ENCODE measurements around the gene HS3ST2. TPM values are rescaled to one million over a fixed set of nuclear protein-coding genes. Genes with fewer than 3 reads are reported as not detected.
A peak's percentile ranks its signal among the peaks of the same experiment; 100 is the strongest.

The HS3ST2 gene
- total RNA-seq, 2 donors from 2014 or later, result 0.26 to 0.33 TPM

DNA sequence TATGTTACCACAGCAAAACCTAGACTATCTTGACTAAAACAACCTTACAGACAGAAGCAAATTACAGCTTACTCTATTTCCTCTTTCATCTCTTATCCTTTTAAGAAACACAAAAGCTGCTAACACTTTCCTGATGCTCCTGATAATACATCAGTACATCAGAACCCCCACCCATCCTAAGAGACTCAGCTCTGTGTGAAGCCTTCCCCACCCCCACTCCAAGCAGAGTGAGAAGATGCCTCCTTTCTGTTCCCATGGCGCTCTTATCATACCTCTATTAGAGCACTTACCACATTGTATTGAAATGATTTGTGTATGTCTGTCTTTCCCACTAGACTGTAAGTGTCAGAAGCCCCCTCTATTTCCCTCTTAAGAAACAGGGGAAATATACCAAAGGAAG is 42.4 kb upstream of the HS3ST2 start:
- ATAC-seq (no peak), DNase-seq (no peak)
- H3K36me3 ChIP-seq (replicated peaks in 1 of 2; ENCODE audit: insufficient read depth in 1 of 2, low read depth in 2 of 2), result no peaks in the 10 kb centered on the region
- no peak overlapping the region for H3K27ac ChIP-seq
- H3K9me3 ChIP-seq, result no peaks in the 10 kb centered on the region
- no peaks in the 10 kb centered on the region for H3K27me3 ChIP-seq
- H3K4me3 ChIP-seq, result no peak overlapping the region
- TF ChIP-seq POLR2A (IDR thresholded peaks at IDR 0.05), result no peak
- TF ChIP-seq, protein P1, sequence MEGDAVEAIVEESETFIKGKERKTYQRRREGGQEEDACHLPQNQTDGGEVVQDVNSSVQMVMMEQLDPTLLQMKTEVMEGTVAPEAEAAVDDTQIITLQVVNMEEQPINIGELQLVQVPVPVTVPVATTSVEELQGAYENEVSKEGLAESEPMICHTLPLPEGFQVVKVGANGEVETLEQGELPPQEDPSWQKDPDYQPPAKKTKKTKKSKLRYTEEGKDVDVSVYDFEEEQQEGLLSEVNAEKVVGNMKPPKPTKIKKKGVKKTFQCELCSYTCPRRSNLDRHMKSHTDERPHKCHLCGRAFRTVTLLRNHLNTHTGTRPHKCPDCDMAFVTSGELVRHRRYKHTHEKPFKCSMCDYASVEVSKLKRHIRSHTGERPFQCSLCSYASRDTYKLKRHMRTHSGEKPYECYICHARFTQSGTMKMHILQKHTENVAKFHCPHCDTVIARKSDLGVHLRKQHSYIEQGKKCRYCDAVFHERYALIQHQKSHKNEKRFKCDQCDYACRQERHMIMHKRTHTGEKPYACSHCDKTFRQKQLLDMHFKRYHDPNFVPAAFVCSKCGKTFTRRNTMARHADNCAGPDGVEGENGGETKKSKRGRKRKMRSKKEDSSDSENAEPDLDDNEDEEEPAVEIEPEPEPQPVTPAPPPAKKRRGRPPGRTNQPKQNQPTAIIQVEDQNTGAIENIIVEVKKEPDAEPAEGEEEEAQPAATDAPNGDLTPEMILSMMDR (IDR thresholded peaks at IDR 0.05), result no peak
- H3K4me1 ChIP-seq, result no peaks in the 10 kb centered on the region
- intact Hi-C loops (cut with DNase I), result no loop called here
- 54 to 76% methylated on average over 1 of the region's 1 CpG for WGBS, 2 donors

DNA sequence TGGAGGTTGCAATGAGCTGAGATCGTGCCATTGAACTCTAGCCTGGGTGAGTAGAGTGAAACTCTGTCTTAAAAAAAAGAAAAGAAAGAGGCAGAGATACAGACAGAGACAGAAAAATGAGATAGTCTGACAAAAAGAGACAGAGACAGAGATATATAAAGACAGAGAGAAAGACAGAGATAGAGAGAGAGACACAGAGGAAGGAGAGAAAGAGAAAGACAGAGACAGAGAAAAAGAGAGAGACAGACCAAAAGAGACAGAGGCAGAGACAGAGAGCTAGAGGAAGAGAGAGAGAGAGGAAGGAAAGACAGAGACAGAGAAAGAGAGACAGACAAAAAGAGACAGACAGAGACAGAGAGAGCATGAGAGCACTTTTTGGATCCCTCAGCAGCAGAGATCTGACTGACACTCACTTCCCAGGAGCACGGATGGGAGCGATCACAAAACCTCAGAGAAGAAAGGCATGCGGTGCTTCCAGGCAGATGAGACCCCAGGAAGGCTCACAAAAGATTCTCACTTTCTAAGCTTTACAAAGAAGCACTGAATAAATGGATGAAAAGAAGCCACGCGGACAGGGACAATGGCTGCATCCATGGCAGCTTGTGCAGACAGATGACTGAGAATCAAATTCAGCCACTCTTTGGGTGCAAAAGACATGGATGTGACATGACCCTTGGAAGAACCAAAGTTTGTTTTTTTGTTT is 38.6 kb upstream of the HS3ST2 start:
- TF ChIP-seq, protein P1 (IDR thresholded peaks at IDR 0.05), result no peak
- no peak for TF ChIP-seq POLR2A (IDR thresholded peaks at IDR 0.05)
- no peak for DNase-seq
- 18 to 21% methylated on average over 6 of the region's 6 CpGs for WGBS, 2 donors
- Histone ChIP-seq H3K4me3 (no peak overlapping the region), H3K4me1 (no peaks in the 10 kb centered on the region), H3K27me3 (no peaks in the 10 kb centered on the region), H3K9me3 (no peaks in the 10 kb centered on the region), H3K27ac (no peak overlapping the region), H3K36me3 (replicated peaks in 1 of 2; ENCODE audit: insufficient read depth in 1 of 2, low read depth in 2 of 2) (no peaks in the 10 kb centered on the region)
- no peak for ATAC-seq
- intact Hi-C loops (cut with DNase I), result no loop called here

DNA sequence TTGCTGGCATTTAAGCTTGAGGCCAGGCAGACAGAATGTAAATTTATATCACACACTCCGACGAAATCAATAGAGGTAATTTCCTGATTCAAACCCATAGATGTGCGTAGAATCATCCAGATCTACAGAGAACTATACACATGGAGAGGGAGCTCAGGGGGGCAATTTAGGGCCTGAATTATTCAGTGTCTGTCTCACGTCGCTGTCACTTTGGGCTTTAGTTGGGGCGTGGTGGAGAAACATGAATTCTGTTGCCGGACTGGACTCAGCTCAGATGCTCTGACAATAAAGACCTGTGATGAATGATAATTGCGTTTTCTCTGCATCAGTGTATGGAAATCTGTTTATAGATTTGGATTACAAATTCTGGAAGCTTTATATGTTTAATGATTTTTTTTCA is 32.5 kb upstream of the HS3ST2 start:
- no peak for ATAC-seq
- H3K36me3 ChIP-seq (replicated peaks in 1 of 2; ENCODE audit: insufficient read depth in 1 of 2, low read depth in 2 of 2), result no peaks in the 10 kb centered on the region
- WGBS, 2 donors, result 70 to 72% methylated on average over 8 of the region's 8 CpGs

DNA sequence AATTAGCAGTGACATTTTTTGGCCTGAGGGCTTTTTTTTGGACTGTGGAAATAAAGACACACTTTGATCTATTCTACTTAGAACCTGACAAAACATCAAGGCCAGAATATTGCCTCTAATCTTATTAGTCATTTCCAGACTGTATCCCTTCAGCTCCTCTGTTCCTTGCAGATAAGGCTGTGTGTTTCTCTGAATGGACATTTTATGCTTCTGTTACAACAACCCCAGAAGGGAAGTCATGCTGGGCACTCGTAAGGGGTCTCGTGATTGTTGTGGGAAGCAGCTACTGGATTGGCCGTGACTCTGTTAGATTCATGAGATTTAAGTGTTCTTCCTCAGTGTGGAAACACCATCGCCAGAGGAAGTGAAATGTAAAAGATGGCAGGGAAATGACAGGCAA is 31.6 kb upstream of the HS3ST2 start:
- TF ChIP-seq, protein P1 (IDR thresholded peaks at IDR 0.05), result no peak
- Histone ChIP-seq H3K4me3 (no peak overlapping the region), H3K36me3 (replicated peaks in 1 of 2; ENCODE audit: insufficient read depth in 1 of 2, low read depth in 2 of 2) (no peaks in the 10 kb centered on the region), H3K9me3 (no peaks in the 10 kb centered on the region), H3K27ac (no peak overlapping the region), H3K27me3 (no peaks in the 10 kb centered on the region), H3K4me1 (no peaks in the 10 kb centered on the region)
- WGBS, 2 donors, result 21 to 40% methylated on average over 4 of the region's 4 CpGs
- ATAC-seq (no peak), DNase-seq (peak in 1 of 4 donors; percentile 39)
- intact Hi-C loops (cut with DNase I), result no loop called here

More for the DNA sequence above, 32.5 kb upstream of the HS3ST2 start:
- H3K4me3 ChIP-seq, result no peak overlapping the region
- H3K4me1 ChIP-seq, result no peaks in the 10 kb centered on the region
- no peak overlapping the region for H3K27ac ChIP-seq
- intact Hi-C loops (cut with DNase I), result no loop called here
- DNase-seq, result no peak
- H3K9me3 ChIP-seq, result no peaks in the 10 kb centered on the region
- H3K27me3 ChIP-seq, result no peaks in the 10 kb centered on the region
- no peak for TF ChIP-seq POLR2A (IDR thresholded peaks at IDR 0.05)
- TF ChIP-seq, protein P1 (IDR thresholded peaks at IDR 0.05), result no peak

DNA sequence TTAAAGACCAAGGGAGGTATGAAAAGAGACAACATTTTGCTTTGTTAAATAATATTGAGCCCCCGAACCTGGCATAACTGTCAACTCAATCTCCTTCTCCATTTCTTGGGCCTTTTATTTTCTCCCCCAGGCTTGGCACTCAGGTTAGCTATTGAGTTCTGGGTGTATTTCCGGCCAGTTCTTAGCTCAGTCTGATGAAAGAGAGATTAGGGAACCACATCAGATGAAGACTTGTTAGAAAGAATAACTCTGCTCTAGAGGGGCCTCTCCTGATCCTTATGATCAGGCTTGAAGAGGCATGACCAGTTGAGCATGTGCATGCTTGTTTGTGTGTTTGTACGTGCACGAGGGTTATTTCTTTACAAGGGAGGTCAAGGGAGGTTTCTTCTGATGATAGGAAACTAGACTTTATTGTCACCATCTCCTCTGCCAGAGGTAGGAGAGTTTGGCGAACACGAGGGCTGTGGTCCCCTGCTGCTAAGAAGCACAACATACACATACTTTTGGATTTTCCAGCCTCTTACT is 29.2 kb upstream of the HS3ST2 start:
- H3K27ac ChIP-seq, result no peak overlapping the region
- no peaks in the 10 kb centered on the region for H3K9me3 ChIP-seq
- DNase-seq, result no peak
- intact Hi-C loops (cut with DNase I), result no loop called here
- TF ChIP-seq, protein P1 (IDR thresholded peaks at IDR 0.05), result no peak
- no peak for TF ChIP-seq POLR2A (IDR thresholded peaks at IDR 0.05)
- H3K4me3 ChIP-seq, result no peak overlapping the region
- 62 to 63% methylated on average over 6 of the region's 6 CpGs for WGBS, 2 donors
- no peaks in the 10 kb centered on the region for H3K27me3 ChIP-seq
- H3K36me3 ChIP-seq (replicated peaks in 1 of 2; ENCODE audit: insufficient read depth in 1 of 2, low read depth in 2 of 2), result no peaks in the 10 kb centered on the region
- no peak for ATAC-seq
- H3K4me1 ChIP-seq, result no peaks in the 10 kb centered on the region

Measured in body of pancreas (tissue), 4 donors.